GM10266 (cell line): ENCODE data around the gene DDX43.
A peak's percentile ranks its signal among the peaks of the same experiment; 100 is the strongest.
"Not testable (repeated sequence)": the region's sequence is repeated elsewhere in the genome, so short reads cannot be mapped to it uniquely, and the experiment has no call there.

Experiments used
- DNase-seq: peaks from one replicate; pipeline ENCODE4 v3.0.0; 2012; ENCODE audit errors: extremely low spot score
- TF ChIP-seq, protein P1 (sequence below): IDR thresholded peaks from 2 replicates; pipeline ENCODE4 v1.5.1; 2012; ENCODE audit warnings: mild to moderate bottlenecking, low read depth; ENCODE audit not compliant: control insufficient read depth, insufficient read depth; ENCODE audit errors: missing control alignments

DDX43 gene

DNA sequence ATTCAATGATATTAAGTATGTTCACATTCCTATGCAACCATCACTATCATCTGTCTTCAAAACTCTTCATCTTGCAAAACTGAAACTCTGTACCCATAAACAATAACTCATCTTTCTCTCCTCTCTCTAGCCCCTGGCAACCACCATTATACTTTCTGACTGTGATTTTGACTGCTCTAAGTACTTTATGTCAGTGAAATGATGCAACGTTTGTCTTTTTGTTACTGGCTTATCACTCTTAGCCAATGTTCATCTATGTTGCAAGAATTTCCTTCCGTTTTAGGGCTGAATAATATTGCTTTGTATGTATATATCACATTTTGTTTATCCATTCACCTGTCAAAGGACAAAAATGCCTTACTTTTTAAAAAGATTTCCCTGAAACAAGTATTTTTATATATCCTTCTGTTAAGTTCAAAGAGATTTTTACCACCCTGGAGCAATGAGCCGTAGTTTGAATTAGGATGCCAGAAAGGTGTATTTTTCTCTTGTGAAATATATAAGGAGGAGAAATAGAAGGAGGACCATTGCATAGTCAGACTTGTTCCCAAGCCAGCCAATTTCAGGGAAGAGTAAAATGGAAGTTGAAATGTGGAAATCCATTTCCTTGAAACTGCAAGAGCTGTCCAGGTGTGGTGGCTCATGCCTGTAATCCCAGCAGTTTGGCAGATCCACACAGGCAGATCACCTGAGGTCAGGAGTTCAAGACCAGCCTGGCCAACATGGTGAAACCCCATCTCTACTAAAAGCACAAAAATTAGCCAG is 61.4 kb downstream of the DDX43 start:
- no peak for DNase-seq
- TF ChIP-seq, protein P1, sequence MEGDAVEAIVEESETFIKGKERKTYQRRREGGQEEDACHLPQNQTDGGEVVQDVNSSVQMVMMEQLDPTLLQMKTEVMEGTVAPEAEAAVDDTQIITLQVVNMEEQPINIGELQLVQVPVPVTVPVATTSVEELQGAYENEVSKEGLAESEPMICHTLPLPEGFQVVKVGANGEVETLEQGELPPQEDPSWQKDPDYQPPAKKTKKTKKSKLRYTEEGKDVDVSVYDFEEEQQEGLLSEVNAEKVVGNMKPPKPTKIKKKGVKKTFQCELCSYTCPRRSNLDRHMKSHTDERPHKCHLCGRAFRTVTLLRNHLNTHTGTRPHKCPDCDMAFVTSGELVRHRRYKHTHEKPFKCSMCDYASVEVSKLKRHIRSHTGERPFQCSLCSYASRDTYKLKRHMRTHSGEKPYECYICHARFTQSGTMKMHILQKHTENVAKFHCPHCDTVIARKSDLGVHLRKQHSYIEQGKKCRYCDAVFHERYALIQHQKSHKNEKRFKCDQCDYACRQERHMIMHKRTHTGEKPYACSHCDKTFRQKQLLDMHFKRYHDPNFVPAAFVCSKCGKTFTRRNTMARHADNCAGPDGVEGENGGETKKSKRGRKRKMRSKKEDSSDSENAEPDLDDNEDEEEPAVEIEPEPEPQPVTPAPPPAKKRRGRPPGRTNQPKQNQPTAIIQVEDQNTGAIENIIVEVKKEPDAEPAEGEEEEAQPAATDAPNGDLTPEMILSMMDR: no peak

DNA sequence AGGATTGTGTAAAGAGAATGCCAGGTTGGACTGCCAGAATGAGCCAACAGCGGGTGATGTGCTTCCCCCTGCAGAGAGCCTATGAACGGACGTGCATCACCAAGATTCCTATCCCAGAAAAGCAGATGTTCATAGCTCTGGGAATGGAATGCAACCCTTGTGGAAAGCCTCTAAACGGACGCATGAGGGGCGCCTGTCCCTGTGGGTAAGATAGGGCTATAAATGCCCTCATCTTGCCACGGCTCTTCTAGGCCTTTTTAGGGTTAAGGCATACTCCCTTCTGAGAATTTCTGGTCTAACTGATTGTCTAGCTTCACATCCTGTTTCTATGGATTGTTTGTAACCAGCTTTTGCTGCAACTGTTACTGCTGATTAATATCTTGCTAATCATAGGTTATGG is 64.8 kb downstream of the DDX43 start:
- not testable (repeated sequence) for DNase-seq

DNA sequence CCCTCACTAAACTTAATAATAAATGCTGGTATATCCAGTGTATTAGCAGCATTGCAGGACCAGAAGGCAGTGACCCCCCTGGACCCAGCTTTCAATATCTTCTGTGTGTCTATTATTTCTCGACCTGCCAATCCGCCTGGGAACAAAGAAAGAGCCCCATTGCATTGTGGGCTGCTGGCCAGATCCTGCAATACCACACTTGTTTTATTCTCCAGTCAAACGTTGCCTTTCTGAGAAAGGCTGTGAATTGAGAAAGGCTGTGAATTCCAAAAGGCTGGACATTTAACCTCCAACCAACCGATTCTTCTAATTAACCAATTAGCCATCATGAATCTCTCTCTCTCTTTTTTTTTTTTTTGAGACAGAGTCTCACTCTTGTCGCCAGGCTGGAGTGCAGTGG is 65.4 kb downstream of the DDX43 start:
- no peak for DNase-seq
- TF ChIP-seq, protein P1: no peak

DNA sequence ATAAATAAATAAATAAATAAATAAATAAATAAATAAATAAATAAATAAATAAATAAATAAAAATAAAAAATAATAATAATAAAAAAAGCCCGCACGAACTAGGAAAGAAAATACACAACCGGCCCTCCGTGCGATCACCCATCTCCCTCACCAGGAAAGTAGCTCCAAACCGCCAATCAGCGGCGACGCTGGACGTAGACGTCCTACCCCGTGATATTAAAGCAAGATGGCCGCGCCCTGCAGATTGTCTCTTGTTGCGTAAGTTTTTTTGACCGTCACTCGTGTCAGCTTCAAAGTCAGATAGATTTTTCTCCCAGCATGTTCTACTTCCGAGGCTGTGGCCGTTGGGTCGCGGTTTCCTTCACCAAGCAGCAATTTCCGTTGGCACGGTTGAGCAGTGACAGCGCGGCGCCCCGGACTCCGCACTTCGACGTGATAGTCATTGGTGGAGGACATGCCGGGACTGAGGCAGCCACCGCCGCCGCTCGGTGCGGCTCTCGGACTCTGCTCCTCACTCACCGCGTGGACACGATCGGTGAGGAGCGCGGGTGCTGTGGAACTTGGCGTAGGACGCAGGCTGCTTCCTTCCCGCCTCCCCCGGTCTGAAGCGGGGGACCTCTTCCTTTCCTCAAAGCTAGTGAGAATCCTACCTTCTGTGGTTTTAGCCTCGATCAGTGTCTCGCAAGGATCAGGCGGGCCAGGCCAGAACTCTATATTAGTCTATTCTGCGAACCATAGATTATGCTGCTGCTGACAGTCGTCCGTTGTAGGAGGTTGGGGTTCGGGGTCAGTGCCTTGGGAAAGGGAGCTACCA is 67.1 kb downstream of the DDX43 start, which contains the start of gene MTO1:
MTO1 (plus strand) TSS at position 201 of the 814 bp plus-strand sequence; CDS start at position 319, 118 bp downstream.
- TF ChIP-seq, protein P1: no peak
- peak; percentile 83 for DNase-seq
